Urothelium cell line (cell line): Measurements from ENCODE around the gene WDR90.

Experiments
- DNase-seq: peaks from one replicate; pipeline ENCODE4 v3.0.0; 2011; ENCODE audit warnings: low spot score, mixed read lengths
- FAIRE-seq: peaks from 2 replicates; lab custom pipeline; 2011; peaks lifted over from hg19 to GRCh38; lab: Jason Lieb, UNC

Gene WDR90

GRCh38 chr16:648781-649589, at the start of gene WDR90:
TSS of gene WDR90 (plus strand) at chr16:649365. CDS start at chr16:649417, 52 bp downstream.
- DNase-seq (peak; percentile 96), FAIRE-seq (peak; percentile 99)

- no peak for FAIRE-seq
- no peak for DNase-seq
Measured at GRCh38 chr16:600781-601180, 48.4 kb upstream of the WDR90 start.

GRCh38 chr16:603933-604332, 45.2 kb upstream of the WDR90 start:
- no peak for FAIRE-seq
- DNase-seq, result no peak

GRCh38 chr16:606656-607307, 42.4 kb upstream of the WDR90 start:
- FAIRE-seq (no peak), DNase-seq (no peak)

GRCh38 chr16:608019-608418, 41.1 kb upstream of the WDR90 start:
- FAIRE-seq (no peak), DNase-seq (no peak)

- FAIRE-seq (no peak), DNase-seq (no peak)
Measured at GRCh38 chr16:609316-609715, 39.8 kb upstream of the WDR90 start.

GRCh38 chr16:609984-610383, 39.2 kb upstream of the WDR90 start:
- no peak for DNase-seq
- FAIRE-seq, result no peak

GRCh38 chr16:610513-611381, 38.4 kb upstream of the WDR90 start:
- no peak for FAIRE-seq
- no peak for DNase-seq

- DNase-seq (no peak), FAIRE-seq (no peak)
Measured at GRCh38 chr16:615122-615521, 34.0 kb upstream of the WDR90 start.

- FAIRE-seq (no peak), DNase-seq (no peak)
Measured at GRCh38 chr16:616733-617586, 32.2 kb upstream of the WDR90 start.

GRCh38 chr16:617855-618254, 31.3 kb upstream of the WDR90 start:
- FAIRE-seq (no peak), DNase-seq (no peak)

GRCh38 chr16:619476-620100, 29.6 kb upstream of the WDR90 start:
- no peak for DNase-seq
- no peak for FAIRE-seq

GRCh38 chr16:620700-621525, 28.3 kb upstream of the WDR90 start:
- no peak for DNase-seq
- no peak for FAIRE-seq

- FAIRE-seq (no peak), DNase-seq (no peak)
Measured at GRCh38 chr16:621526-622105, 27.5 kb upstream of the WDR90 start.

GRCh38 chr16:622920-623280, 26.3 kb upstream of the WDR90 start:
- DNase-seq, result no peak
- FAIRE-seq, result no peak

GRCh38 chr16:624526-625070, 24.6 kb upstream of the WDR90 start:
- FAIRE-seq (no peak), DNase-seq (no peak)

GRCh38 chr16:625117-625976, 23.8 kb upstream of the WDR90 start:
- FAIRE-seq, result no peak
- no peak for DNase-seq
